ENCODE measurements around the gene CABP7.

CABP7 gene

GRCh38 chr22:29780748-29781676, 61.2 kb downstream of the CABP7 start:
- no peak for DNase-seq
